Neural progenitor cell (in vitro differentiated cells): Measurements from ENCODE around the gene PCSK5.

Source experiments
- EZH2 ChIP-seq: fragments of 200-600 bp; sonication (generic); IDR thresholded peaks from 2 replicates; pipeline ENCODE4 v1.6.1; 2017; ENCODE audit warnings: antibody characterized with exemption, mild to moderate bottlenecking, moderate library complexity
- EZH2phosphoT487 ChIP-seq: fragments of 200-600 bp; sonication (generic); IDR thresholded peaks from 2 replicates; pipeline ENCODE4 v1.6.1; 2017; ENCODE audit warnings: antibody characterized with exemption
- TF ChIP-seq, protein P1 (sequence below): fragments of 200-600 bp; sonication (generic); IDR thresholded peaks from 2 replicates; pipeline ENCODE4 v1.5.1; 2017; ENCODE audit warnings: antibody characterized with exemption, mild to moderate bottlenecking

DNA sequence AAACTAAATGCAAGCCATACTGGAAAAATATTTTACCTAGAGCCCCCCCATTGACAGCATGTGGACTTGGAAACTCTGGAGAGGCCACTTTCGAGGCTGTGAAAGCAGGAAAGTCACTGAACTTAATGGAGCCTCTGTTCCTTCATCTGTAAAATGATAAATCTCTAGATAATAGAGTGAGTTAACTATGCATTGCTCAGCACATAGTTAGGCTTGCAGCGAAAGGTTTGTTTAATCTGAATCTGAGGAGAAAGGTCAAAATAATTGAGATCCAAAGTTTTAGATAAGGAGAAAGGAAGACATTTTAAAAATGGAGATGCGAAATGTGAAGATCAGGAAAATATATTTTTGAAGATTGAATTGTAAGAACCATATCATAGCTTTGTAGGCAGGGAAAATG lies 4.6 kb downstream of the PCSK5 start:
- TF ChIP-seq, protein P1, sequence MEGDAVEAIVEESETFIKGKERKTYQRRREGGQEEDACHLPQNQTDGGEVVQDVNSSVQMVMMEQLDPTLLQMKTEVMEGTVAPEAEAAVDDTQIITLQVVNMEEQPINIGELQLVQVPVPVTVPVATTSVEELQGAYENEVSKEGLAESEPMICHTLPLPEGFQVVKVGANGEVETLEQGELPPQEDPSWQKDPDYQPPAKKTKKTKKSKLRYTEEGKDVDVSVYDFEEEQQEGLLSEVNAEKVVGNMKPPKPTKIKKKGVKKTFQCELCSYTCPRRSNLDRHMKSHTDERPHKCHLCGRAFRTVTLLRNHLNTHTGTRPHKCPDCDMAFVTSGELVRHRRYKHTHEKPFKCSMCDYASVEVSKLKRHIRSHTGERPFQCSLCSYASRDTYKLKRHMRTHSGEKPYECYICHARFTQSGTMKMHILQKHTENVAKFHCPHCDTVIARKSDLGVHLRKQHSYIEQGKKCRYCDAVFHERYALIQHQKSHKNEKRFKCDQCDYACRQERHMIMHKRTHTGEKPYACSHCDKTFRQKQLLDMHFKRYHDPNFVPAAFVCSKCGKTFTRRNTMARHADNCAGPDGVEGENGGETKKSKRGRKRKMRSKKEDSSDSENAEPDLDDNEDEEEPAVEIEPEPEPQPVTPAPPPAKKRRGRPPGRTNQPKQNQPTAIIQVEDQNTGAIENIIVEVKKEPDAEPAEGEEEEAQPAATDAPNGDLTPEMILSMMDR = no peak
- no peak for TF ChIP-seq EZH2
- no peak for TF ChIP-seq EZH2phosphoT487
